HG03108 (cell line): Measurements from ENCODE around the gene MISP.

ENCODE experiments used
- ATAC-seq: cut with Tn5 transposase; IDR thresholded peaks from one replicate; pipeline ENCODE4 v1.9.1; 2021; ENCODE audit warnings: moderate library complexity; ENCODE audit not compliant: unreplicated experiment

The MISP gene

DNA sequence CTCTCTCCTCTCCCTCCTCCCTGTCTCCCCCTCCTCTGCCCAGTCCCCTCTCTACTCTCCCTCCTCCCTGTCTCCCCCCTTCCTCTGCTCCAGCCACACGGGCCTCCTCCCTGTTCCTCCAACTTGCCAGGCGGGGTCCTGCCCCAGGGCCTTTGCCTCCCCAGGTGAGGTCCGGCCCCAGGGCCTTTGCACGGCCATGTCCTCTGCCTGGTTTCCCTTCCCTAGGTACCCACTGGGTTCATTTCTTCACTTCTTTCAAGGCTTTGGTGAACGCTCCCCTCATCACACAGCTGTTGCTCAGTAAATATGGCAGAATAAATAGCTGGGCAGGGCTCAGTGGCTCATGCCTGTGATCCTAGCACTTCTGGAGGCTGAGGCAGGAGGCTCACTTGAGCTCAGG, 21.2 kb downstream of the MISP start:
- ATAC-seq = no peak

DNA sequence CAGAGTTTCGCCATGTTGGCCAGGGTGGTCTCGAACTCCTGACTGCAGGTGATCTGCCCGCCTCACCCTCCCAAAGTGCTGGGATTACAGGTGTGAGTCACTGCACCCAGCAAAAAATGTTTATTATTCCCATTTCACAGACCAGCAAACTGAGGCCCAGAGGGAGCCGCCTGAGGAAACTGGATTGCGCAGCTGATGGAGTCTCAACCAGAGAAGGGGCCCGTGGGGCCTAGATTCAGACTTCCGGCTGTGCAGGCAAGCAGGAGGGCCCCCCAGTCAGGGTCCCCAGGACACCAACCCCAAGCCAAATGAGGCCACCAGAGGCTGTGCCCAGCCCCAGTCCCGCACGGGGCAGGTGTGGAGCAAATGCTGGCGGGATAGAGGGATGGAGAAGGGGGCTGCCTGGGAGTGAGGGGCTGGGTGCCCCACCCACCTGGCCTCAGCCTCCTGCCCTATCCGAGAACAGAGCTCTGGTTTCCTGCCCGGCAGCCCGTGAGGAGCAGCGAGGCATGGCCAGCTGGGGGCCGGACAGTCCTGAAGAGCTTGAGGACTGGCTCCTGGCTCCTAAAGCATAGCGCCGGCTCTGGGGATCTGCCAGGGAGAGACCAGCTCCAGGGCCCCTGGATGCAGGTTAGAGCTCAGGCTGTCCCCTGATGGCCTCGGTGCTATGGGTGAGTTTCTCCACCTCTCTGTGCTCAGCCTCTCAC, 22.0 kb downstream of the MISP start:
- ATAC-seq = no peak

DNA sequence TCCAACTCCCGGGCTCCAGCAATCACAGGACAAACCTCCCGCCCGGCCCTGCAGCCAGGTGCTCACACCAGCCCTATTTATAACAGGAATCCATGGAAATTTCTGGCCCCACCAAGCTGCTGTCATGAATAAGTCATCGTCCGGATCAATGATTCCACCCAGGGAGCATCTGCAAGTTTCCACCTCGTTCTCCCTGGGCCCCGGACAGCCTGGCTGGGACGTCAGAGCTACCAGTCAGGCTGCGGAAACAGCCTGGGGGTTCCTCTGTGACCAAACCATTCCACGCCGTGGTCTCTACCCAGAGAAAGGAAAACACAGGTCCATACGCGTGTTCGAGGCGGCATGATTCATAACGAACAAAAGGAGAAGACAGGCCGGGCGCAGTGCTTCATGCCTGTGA, 25.6 kb downstream of the MISP start:
- no peak for ATAC-seq

DNA sequence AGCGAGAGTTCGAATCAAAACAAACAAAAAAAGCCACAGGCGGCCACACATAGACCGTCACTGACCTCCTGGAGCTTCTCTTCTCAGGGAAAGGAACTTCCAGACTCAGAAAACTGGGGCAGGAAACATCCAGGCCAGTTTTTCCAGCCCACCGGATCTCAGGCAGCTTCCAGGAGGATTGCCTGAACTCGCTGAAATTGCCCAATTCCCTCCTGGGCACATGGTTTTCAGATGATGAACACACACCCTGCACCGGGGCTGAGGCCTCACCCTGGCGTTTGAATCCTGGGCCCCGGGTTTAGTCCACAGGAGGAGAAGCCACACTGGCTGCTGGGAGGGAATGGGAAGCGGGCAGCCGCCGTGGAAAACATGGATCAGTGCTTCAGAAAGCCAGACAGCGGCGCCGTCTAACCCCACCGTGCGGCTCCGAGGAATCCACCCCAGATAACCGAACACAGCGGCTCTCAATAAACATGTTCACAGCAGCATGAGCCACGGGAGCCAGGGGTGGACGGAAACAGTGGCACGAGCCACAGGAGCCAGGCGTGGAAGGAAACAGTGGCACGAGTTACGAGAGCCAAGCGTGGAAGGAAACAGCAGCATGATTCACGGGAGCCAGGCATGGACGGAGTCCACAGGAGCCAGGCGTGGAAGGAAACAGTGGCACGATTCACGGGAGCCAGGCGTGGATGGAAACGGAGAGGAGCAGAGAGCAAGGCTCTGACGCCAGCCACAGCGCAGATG, 28.2 kb downstream of the MISP start:
- no peak for ATAC-seq

DNA sequence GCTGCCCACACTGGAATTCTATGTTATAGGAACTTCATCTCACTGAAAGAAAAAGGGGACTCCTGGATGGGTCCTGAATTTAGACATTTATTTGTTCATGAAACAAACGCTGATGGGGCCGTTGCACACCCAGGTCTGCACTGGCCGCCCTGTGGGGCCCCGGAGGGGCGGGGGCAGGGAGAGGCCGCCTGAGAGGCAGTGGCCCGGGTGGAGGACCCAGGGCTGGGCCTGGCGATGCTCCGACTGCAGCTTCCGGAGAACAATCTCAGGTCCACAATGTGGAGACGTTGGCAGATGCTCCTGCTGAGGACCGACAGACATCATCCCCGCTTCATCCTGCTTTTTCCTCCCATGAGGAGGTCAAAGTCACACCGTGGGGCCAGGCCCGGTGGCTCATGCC, 30.0 kb downstream of the MISP start:
- ATAC-seq = no peak

DNA sequence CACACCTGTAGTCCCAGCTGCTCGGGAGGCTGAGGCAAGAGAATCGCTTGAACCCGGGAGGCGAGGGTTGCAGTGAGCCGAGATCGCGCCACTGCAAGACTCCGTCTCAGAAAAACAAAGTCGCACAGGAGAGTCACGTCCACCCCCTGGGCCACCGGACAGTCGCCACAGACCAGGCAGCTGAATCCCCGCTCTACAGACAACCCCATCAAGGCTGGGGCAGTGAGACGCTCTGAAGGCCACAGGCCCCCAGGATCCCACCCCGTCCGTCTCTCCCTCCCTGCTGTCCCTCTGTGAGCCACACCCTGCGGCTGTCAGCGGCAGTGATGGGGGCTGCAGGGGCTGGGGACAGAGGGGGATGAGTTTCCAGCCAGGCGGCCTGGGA, 30.9 kb downstream of the MISP start:
- no peak for ATAC-seq

DNA sequence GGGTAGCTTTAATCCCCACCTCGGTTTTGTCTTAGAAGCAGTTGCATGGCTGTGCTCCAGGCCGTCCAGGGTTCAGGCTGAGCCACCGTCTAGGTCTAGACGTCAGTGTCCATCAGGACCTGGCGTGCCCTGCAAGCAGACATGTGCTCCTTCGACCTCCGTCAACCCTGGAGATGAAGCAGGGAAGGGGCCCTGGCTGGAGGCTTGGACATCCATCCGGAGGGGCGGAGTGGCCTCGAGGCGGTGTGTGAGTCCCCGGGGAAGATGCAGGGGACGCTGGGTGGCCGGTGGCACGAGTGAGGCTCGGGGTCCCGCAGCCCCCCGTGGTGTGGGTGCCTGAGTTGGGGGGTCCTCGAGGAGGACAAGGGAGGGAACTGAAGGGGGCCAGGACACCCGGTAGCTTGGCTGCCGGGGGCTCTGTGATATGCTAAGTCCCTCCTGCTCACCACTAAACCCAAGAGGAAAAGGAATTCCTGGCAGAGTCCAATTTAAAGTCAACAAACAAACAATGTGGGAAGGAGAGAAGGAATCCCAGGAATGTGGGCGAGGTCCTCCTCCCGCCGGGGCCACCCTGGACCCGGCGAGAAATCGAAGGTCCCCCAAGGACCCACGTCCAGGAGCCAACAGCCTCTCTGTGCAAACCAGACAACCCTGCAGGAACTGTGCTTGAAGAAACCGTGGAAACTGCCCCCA, 31.4 kb downstream of the MISP start:
- no peak for ATAC-seq

DNA sequence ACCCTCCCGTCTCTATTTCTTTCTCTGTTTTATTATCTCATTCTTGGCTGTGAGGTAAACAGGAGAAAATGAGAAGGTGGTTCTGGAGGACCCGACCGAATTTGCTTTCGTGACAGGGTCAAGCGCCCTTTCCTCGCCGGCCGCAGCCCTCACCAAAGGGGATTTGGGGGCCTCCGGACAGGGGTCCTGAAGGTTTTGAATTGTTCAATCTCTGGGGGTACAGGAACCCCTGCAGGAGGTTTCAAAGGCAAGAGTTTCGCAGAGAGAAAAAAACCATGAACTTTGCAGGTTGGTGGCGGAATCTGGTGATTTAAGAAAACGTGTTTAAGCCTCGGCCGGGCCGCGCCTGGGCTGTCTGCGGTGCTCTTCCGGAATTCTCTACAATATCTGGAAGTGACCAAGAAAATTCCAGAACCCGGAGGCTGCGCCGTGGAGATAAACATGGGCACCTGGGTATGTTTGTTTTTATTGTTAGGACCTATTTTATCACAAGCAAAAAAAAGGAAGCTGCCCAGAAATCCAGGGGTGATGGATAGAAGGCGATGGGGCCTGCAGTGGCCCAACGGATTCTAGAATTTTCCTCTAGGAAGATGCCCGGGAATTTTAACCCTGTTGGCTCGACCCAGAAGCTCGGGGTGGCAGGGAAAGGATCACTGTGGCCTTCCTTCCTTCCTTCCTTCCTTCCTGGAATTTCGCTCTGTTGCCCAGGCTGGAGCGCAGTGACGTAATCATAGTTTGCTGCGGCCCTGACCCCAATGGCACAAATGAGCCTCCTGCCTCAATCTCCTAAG, 32.2 kb downstream of the MISP start:
- ATAC-seq = no peak

DNA sequence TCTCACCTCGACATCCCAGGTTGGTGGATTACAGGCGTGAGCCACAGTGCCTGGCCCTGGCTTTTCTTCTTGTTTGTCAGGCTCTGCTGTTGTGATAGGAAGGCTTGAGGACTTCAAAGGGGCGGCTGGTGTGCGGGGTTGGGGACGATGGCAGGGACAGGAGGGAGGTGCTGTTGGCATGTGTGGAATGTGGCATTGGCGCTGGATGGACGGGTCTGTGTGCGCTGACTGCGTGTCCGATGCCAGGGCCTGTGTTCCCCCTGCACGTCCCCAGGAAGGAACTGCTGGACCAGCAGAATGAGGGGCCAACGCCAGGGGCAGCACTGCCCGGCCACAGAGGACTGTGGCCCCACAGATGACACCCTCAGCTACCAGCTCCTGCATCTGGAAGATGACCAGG, 33.6 kb downstream of the MISP start:
- no peak for ATAC-seq

DNA sequence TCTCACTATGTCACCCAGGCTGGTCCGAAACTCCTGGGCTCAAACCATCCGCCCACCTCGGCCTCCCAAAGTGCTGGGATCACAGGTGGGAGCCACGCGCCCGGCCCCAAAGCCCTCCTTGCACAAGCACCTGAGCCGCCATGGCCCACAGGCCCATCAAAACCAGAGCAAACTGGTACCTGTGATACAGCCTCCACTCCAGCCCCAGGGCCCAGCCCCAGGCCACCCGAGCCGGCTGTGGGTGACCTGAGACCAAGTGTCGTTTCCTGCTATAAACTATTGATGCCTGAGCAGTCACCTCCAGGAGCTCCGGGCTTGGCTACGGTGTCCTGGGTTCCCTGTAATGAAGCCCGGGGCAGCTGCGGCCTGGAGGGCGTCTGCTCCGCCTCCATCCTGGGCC, 36.6 kb downstream of the MISP start:
- ATAC-seq = no peak

DNA sequence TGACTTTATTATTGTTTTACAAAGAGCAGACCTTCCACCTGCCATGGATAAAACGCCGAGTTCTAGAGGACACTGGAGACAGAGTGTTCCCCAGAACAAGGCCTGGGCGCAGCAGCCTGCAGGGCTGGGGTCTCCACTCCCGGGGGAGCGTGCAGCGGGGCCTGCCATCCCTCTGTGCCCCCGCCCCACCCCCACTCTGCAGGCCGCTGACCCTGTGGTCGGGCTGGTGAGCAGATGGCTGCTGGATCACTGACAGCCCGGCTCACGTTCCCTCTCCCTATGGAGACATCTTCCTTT, 37.7 kb downstream of the MISP start:
- ATAC-seq = no peak

DNA sequence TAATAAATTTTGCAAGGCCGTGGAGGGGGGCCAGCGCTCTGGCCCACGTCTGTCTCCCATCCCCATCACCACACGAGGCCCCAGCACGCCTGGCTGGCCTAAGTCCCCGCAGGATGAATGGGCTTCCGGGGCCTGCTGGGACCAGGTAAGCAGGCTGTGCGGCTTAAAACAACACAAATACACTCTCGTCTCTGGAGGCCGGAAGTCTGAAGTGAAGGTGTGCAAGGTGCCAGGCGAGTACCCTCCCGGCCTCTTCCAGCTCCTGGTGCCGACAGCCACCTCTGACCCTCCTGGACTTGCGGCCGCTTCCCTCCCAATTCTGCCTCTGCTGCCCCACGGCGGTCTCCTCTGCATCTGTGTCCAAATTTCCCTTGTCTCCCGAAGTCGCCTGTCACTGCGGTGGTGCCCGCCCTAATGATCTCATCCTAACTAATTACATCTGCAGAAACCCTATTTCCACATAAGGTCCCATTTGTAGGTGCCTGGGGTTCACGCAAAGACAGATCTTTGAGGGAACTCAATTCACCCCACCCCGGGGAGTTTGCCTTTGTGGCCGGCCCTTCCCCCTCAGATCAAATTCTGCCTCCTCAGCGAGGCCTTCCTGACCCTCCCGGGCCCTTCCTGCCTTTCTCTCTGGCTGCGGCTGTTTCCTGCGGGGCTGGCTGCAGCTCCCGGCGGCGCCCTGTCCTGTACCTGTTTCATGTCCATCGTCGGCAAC, 38.2 kb downstream of the MISP start:
- ATAC-seq = no peak

DNA sequence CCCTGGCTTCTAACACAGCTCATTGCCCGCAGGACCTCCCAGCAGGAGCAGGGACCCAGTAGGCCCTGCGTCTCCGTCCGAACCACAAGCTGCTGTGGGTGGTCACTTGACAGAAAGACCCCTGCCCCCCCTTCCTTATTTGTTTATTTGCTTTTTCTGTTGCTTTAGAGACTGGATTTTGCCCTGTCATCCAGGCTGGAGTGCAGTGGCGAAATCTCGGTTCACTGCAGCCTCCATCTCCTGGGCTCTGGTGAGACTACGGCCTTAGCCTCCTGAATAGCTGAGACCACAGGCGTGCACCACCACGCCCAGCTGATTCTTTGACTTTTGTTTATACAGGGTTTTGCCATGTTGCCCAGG, 38.8 kb downstream of the MISP start:
- no peak for ATAC-seq

DNA sequence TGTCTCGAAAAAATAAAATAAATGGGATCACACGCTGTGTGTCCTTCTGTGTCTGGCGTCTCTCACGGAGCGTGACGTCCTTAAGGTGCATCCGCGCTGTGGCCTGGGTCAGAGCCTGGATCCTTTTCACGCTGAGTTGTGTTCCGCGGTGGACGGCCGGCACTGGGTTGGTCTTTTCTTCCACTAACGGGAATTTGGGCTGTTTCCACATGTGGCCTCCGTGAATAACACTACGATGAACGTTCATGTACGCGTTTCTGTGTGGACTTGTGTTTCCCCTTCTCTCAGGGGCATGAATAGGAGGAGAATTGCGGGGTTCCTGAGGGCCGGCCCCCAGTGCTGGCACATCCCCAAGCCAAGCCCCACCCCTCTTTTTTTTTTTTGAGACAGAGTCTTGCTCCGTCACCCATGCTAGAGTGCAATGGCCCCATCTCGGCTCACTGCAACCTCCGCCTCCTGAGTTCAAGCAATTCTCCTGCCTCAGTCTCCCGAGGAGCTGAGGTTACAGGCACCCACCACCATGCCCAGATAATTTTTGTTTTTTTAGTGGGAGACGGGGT, 40.2 kb downstream of the MISP start:
- ATAC-seq = no peak

DNA sequence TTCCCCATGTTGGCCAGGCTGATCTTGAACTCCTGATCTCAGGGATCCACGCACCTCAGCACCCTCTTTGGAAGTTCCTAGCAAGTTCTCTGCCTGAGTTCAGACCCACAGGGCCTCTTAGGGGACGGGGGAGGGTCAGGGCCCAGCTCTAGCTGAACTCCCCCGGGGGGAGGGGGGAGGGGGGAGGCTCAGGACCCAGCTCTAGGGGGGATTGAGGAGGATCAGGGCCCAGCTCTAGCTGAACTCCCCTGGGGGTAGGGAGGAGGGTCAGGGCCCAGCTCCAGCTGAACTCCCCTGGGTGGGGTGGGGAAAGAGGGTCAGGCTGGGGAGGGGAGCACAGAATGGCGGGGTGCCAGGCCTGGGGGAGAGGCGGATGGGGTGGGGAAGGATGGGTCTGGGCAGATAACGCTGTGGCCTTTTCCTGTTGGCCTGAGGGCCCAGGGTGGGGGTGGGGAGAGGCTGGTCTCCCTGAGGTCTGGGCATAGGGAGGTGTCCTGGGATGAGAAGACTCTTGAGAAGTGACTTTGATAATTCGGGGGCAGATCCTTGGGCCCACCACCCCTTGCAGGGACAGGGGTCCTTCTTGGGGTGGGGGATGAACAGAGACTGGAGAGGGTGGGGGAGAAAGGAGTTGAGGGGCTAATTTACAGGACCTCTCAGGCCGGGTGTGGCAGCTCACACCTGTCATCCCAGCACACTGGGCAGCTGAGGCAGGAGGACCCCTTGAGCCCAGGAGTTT, 40.8 kb downstream of the MISP start:
- no peak for ATAC-seq

DNA sequence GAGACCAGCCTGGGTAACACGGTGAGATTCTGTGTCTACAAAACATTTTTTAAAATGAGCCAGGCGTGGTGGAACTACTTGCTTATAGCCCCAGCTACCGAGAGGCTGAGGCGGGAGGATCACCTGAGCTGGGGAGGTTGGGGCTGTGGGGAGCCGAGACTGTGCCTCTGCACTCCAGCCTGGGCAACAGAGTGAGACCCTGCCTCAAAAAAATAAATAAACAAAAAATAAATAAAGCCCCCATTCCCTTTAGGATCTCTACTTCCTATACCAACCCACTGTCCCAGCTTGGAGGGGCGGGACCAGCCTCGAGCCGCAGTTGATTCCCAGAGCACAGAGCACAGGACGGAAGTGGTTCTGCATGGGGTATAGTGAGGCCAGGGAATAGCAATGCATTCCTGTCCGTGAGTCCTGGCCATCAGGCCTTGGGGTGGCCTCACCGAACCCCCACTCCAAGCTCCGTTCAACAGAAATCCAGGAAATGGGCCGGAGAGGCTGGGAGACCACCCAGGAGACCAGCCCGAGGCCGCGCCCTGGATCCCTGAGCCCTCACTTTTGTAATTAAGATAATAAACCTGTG, 41.5 kb downstream of the MISP start:
- no peak for ATAC-seq

DNA sequence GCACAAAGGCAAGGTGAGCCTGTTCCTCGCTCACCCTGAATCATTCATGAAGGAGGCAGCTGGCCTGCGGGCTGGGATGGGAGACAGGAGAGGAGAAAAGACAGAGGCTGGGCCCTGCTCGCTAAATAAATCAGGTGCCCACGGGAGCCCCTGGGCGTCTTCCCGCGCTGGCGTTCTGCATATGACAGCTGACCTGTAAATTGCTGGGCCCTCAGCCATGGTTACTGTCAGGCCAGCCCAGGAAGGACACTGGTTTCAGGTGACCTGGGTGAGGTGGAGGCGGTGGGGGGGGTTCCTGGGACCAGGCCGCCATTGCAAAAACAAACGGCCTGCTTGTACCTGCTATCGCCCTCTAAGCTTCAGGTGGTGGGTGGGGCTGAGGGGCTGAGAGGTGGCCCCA, 42.9 kb downstream of the MISP start:
- ATAC-seq = no peak

DNA sequence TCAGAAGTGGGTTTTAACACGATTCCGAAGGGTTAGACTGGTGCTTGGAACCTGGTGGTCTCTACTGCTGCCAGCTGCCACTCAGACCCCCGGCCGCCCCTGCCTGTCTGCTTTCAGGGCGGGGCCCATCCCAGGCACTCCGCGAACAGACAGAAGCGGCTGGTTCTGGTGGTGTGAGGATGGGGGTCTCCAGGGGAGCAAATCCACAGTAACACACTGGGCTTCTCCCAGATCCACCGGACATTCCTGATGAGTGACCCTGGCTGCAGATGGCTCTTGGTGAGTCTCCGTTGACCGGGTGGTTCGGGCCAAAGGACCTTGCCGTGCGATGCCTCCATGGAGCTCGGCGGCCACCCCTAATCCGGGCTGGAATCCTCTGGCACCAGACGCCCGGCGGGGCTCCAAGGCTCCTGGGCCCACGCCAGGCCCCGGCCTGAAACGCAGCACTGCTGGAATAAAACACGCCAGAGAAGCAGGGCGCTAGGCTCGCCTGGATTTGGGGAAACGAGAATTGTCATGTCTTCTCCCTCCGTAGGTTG, 44.2 kb downstream of the MISP start:
- ATAC-seq = no peak
